ENCODE results near the gene ORC2.

ORC2 gene

DNA sequence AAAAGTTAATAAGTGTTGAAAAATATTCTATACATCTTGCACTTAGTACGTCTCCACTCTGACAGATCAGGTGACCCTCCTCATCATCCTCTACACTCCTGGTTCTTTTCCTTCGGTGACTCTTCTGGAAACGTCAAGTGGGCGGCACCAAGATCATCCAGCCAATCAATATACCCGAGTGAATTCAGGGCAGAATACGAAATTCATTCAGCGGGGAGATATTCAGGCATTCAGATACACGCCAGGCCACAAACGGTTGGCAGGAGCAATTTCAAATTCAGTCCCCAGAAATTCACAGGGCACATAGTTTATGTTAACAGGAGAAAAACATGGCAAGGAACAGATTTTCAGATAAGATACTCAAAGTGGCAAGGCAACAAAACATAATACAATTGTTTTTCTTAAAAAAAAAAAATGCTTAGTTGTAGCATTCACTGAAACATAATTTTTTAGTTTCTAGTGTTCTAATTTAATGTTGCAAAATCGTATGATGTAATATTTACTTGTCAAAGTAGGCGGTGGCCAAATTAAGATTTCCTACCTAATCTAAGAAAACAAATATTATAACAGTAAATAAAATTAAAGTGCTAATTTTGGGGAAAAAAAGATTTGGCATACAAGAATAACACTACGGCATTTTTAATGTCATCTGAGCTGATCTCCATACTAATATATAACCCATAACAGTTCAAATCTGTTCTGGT, 103.2 kb downstream of the ORC2 start:
- Histone ChIP-seq H3K4me3 (ENCODE audit: low read length) (peak overlapping the region; percentile 100), H3K36me3 (ENCODE audit: control insufficient read depth, insufficient read depth, low read length, severe bottlenecking) (peaks cover 56% of the 10 kb centered on the region)

More for the DNA sequence above, 103.2 kb downstream of the ORC2 start:
- Histone ChIP-seq H3K9me3 (ENCODE audit: control insufficient read depth, low read length) (no peaks in the 10 kb centered on the region), H3K9ac (ENCODE audit: low read length) (peak overlapping the region; percentile 100), H3K4me1 (ENCODE audit: control insufficient read depth, insufficient read depth, low read length) (peaks cover 43% of the 10 kb centered on the region), H3K27me3 (replicated peaks; ENCODE audit: control insufficient read depth, insufficient read depth, low read length) (no peaks in the 10 kb centered on the region)
- DNase-seq (ENCODE audit: low read depth): peak; percentile 57

Measured in adipocyte (in vitro differentiated cells).